NT2/D1 (cell line): ENCODE results near the gene TMEM60.

Source experiments
- SUZ12 ChIP-seq: IDR thresholded peaks from 2 replicates; pipeline ENCODE4 v1.6.1; 2011; ENCODE audit not compliant: insufficient read length, insufficient read depth; ENCODE audit errors: extremely low read depth
- YY1 ChIP-seq: IDR thresholded peaks from 2 replicates; pipeline ENCODE4 v1.6.1; 2011; ENCODE audit not compliant: insufficient read length, insufficient read depth

DNA sequence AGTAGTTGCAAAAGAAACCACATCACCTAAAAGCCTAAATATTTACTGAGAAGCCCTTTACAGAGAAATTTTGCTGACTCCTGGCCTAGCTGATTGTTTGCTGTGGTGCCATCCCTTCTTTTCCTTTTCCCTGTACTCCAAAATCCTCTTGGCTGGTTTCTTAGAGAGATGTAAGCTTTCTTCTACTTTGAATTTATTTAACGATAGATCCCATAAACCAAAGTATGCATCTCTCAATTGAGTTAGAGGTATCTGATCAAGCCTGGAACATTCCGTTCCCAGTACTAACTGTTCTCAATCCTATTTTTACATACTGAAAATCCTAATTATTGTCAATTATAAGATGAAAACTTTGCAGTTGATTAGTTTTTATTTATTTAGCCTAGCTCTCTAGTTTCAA, 6.3 kb downstream of the TMEM60 start:
- no peak for TF ChIP-seq SUZ12
- TF ChIP-seq YY1: no peak
